ENCODE results near the gene PCDHAC1. TPM values are rescaled to one million over a fixed set of nuclear protein-coding genes. Genes with fewer than 3 reads are reported as not detected.

Gene PCDHAC1
- total RNA-seq, 1 experiment from 2014 or later: 17.2 TPM

DNA sequence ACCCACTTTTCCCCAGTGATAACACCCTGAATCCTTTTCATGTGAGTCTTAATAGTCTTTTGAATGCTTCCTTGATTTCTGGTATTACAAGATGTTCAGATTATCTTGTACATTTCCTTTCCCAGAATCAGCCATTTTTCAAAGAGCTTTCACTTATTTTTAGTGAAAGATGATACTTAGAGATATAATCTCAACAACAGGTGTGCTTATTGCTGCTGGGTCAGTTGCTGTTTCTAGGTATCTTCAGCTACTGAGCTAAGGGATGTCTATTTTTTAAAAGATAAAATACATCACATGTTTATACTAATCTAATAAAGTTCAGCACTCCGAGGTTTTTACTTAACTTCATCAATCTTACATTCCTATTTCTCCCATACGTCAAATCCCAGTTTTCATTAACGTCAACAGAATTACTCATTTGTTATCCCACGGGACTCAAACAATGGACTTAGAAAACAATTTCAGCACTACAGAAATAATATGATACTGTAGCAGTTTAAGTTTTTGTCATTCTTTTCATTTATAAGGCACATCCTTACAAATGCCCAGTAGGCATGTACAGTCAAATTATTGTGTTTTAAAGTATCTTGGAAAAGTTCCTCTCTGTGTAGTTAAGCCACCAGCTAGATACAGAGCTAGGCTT is 9.0 kb downstream of the PCDHAC1 start:
- ChIA-PET CTCF (interaction anchor here (0.5 to 3.2 kb wide), 7 partner anchors 8 to 569 kb away, joined by 3 to 22 read pairs (median 4); partner anchors contain the start of gene PCDHAC1), POLR2A (interaction anchor here (0.6 to 4.1 kb wide), 7 partner anchors 8 to 288 kb away, joined by 3 to 18 read pairs (median 3); partner anchors contain the start of genes IK, NDUFA2 and PCDHAC1)
- Mint-ChIP-seq H3K27ac (ENCODE audit: low read depth, unreplicated experiment) (no peak overlapping the region), H3K36me3 (ENCODE audit: insufficient read depth, unreplicated experiment) (no peaks in the 10 kb centered on the region), H3K9me3 (ENCODE audit: unreplicated experiment) (no peaks in the 10 kb centered on the region), H3K27me3 (ENCODE audit: insufficient read depth, unreplicated experiment) (no peaks in the 10 kb centered on the region), H3K4me3 (ENCODE audit: unreplicated experiment) (no peak overlapping the region), H3K4me1 (ENCODE audit: insufficient read depth, unreplicated experiment) (peaks cover 15% of the 10 kb centered on the region)
- DNase-seq (ENCODE audit: unreplicated experiment): no peak
- TF ChIP-seq, protein P1, sequence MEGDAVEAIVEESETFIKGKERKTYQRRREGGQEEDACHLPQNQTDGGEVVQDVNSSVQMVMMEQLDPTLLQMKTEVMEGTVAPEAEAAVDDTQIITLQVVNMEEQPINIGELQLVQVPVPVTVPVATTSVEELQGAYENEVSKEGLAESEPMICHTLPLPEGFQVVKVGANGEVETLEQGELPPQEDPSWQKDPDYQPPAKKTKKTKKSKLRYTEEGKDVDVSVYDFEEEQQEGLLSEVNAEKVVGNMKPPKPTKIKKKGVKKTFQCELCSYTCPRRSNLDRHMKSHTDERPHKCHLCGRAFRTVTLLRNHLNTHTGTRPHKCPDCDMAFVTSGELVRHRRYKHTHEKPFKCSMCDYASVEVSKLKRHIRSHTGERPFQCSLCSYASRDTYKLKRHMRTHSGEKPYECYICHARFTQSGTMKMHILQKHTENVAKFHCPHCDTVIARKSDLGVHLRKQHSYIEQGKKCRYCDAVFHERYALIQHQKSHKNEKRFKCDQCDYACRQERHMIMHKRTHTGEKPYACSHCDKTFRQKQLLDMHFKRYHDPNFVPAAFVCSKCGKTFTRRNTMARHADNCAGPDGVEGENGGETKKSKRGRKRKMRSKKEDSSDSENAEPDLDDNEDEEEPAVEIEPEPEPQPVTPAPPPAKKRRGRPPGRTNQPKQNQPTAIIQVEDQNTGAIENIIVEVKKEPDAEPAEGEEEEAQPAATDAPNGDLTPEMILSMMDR (IDR thresholded peaks at IDR 0.05; ENCODE audit: unreplicated experiment): no peak
- BruUV-seq (replicated peaks): no TSS peak
- intact Hi-C loops (cut with micrococcal nuclease): no loop called here

DNA sequence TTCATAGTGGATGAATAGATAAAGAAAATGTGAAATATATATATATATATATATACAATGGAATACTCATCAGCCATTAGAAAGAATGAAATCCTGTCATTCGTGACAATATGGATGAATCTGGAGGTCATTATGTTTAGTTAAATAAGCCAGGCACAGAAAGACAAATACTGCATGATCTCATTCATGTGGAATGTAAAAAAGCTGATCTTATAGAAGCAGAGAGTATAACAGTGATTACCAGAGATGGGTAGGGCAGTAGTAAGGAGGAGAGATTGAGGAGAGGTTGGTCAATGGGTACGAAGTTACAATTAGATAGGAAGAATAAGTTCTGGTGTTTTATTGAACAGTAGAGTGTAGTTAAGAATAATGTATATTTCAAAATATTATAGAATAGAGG is 20.5 kb downstream of the PCDHAC1 start:
- no peak overlapping the region for H3K27ac Mint-ChIP-seq (ENCODE audit: low read depth, unreplicated experiment)
- no peak overlapping the region for H3K4me3 Mint-ChIP-seq (ENCODE audit: unreplicated experiment)
- POLR2A ChIA-PET: interaction anchor here (0.6 to 1.2 kb wide), 4 partner anchors 20 to 94 kb away, joined by 3 to 5 read pairs (median 4); partner anchors contain the start of gene PCDHAC1
- no TSS peak for BruUV-seq (replicated peaks)
- DNase-seq (ENCODE audit: unreplicated experiment): no peak
- CTCF ChIA-PET: interaction anchor here (1.3 to 2.6 kb wide), 2 partner anchors 20 to 71 kb away, joined by 3 to 7 read pairs; partner anchors contain the start of gene PCDHAC1
- intact Hi-C loops (cut with micrococcal nuclease): no loop called here
- H3K9me3 Mint-ChIP-seq (ENCODE audit: unreplicated experiment): peaks cover 14% of the 10 kb centered on the region
- peaks cover 20% of the 10 kb centered on the region for H3K4me1 Mint-ChIP-seq (ENCODE audit: insufficient read depth, unreplicated experiment)
- H3K27me3 Mint-ChIP-seq (ENCODE audit: insufficient read depth, unreplicated experiment): no peaks in the 10 kb centered on the region
- no peaks in the 10 kb centered on the region for H3K36me3 Mint-ChIP-seq (ENCODE audit: insufficient read depth, unreplicated experiment)
- TF ChIP-seq, protein P1 (IDR thresholded peaks at IDR 0.05; ENCODE audit: unreplicated experiment): no peak

DNA sequence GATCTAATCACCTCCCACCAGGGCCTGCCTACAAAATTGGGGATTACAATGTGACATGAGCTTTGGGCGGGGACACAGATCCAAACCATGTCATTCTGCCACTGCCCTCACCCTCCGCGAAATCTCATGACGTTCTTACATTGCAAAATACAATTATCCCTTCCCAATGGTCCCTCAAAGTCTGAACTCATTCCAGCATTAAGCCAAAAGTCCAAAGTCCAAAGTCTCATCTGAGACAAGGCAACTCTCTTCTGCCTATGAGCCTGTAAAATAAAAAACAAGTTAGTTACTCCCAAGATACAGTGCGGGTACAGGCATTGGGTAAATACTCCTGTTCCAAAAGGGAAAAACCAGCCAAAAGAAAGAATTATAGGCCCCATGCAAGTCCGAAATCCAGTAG is 25.5 kb downstream of the PCDHAC1 start:
- ChIA-PET CTCF (interaction anchor here (0.9 to 4.8 kb wide), 2 partner anchors 25 to 145 kb away, joined by 4 to 23 read pairs; partner anchors contain the start of genes PCDHA4 and PCDHAC1), POLR2A (interaction anchor here (0.6 to 3.9 kb wide), 4 partner anchors 9 to 65 kb away, joined by 3 to 26 read pairs (median 8); partner anchors contain the start of gene PCDHAC2)
- Mint-ChIP-seq H3K36me3 (ENCODE audit: insufficient read depth, unreplicated experiment) (no peaks in the 10 kb centered on the region), H3K27me3 (ENCODE audit: insufficient read depth, unreplicated experiment) (no peaks in the 10 kb centered on the region), H3K9me3 (ENCODE audit: unreplicated experiment) (peaks cover 9% of the 10 kb centered on the region), H3K4me1 (ENCODE audit: insufficient read depth, unreplicated experiment) (peaks cover 22% of the 10 kb centered on the region), H3K27ac (ENCODE audit: low read depth, unreplicated experiment) (no peak overlapping the region), H3K4me3 (ENCODE audit: unreplicated experiment) (no peak overlapping the region)
- intact Hi-C loops (cut with micrococcal nuclease): no loop called here
- no TSS peak for BruUV-seq (replicated peaks)
- DNase-seq (ENCODE audit: unreplicated experiment): no peak
- TF ChIP-seq, protein P1 (IDR thresholded peaks at IDR 0.05; ENCODE audit: unreplicated experiment): no peak

DNA sequence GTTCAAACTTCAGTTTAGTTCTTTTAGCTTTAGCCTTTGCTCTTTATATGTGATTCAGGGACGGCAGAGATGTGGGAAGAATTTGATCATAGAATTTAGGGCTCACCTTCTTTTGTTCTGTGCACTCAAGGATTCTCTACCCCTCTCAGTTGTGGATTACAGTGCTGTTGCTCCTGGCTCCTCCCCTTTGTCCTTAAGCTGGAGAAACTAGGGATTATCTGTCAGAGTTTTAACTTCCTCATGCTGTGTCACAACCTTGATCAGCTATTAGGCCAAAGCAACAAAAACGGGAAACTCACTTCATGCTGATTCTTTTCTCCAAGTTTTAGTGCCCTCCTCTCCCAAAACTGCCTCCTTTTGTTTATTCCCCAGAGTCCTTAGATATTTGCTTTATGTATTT is 27.1 kb downstream of the PCDHAC1 start:
- CTCF ChIA-PET: interaction anchor here (0.8 to 1.2 kb wide), 3 partner anchors 27 to 87 kb away, joined by 3 to 6 read pairs (median 3); partner anchors contain the start of gene PCDHAC1
- no peak for DNase-seq (ENCODE audit: unreplicated experiment)
- intact Hi-C loops (cut with micrococcal nuclease): no loop called here
- no peak overlapping the region for H3K4me3 Mint-ChIP-seq (ENCODE audit: unreplicated experiment)
- TF ChIP-seq, protein P1 (IDR thresholded peaks at IDR 0.05; ENCODE audit: unreplicated experiment): no peak
- peaks cover 9% of the 10 kb centered on the region for H3K9me3 Mint-ChIP-seq (ENCODE audit: unreplicated experiment)
- no peaks in the 10 kb centered on the region for H3K27me3 Mint-ChIP-seq (ENCODE audit: insufficient read depth, unreplicated experiment)
- H3K4me1 Mint-ChIP-seq (ENCODE audit: insufficient read depth, unreplicated experiment): peaks cover 20% of the 10 kb centered on the region
- POLR2A ChIA-PET: interaction anchor here (0.6 to 1.4 kb wide), 6 partner anchors 10 to 608 kb away, joined by 3 to 6 read pairs (median 4); no protein-coding TSS in a partner anchor
- no peak overlapping the region for H3K27ac Mint-ChIP-seq (ENCODE audit: low read depth, unreplicated experiment)
- H3K36me3 Mint-ChIP-seq (ENCODE audit: insufficient read depth, unreplicated experiment): no peaks in the 10 kb centered on the region
- BruUV-seq (replicated peaks): no TSS peak

All from MCF 10A (cell line).